HepG2 (cell line): Measurements from ENCODE around the gene IFIT1B. TPM values are rescaled to one million over a fixed set of nuclear protein-coding genes. Genes with fewer than 3 reads are reported as not detected.
A peak's percentile ranks its signal among the peaks of the same experiment; 100 is the strongest.

Experiments
- BRCA1 ChIP-seq: sonication (generic); formaldehyde crosslinking; IDR thresholded peaks from 2 replicates; pipeline ENCODE4 v1.4.0; 2020; ENCODE audit warnings: missing genetic modification reagents
- CEBPG ChIP-seq: IDR thresholded peaks from 2 replicates; pipeline ENCODE4 v1.6.1; 2016
- ELF4 ChIP-seq: sonication (generic); formaldehyde crosslinking; IDR thresholded peaks from 2 replicates; pipeline ENCODE4 v1.5.0; 2020; ENCODE audit warnings: missing genetic modification reagents, mild to moderate bottlenecking, moderate library complexity, borderline replicate concordance
- ERF ChIP-seq: IDR thresholded peaks from 2 replicates; pipeline ENCODE4 v1.6.1; 2018; ENCODE audit warnings: missing biosample characterization, missing genetic modification reagents
- HDAC2 ChIP-seq: sonication (generic); formaldehyde crosslinking; IDR thresholded peaks from 2 replicates; pipeline ENCODE4 v1.4.0; 2020; ENCODE audit warnings: missing genetic modification reagents
- HMG20A ChIP-seq: IDR thresholded peaks from 2 replicates; pipeline ENCODE4 v1.6.1; 2016; ENCODE audit warnings: borderline replicate concordance
- MNT ChIP-seq: fragments of 450-650 bp; IDR thresholded peaks from 2 replicates; pipeline ENCODE4 v1.6.1; 2016
- RARA ChIP-seq: IDR thresholded peaks from 2 replicates; pipeline ENCODE4 v1.6.1; 2016; ENCODE audit warnings: missing genetic modification reagents, missing compliant biosample characterization
- THAP7 ChIP-seq: sonication (generic); formaldehyde crosslinking; IDR thresholded peaks from 2 replicates; pipeline ENCODE4 v1.8.1; 2023; ENCODE audit warnings: mild to moderate bottlenecking, missing genetic modification reagents
- UBTF ChIP-seq: sonication (generic); formaldehyde crosslinking; IDR thresholded peaks from 2 replicates; pipeline ENCODE4 v1.4.0; 2020; ENCODE audit warnings: mild to moderate bottlenecking, missing genetic modification reagents
- ZFAT ChIP-seq: sonication (generic); formaldehyde crosslinking; conservative IDR thresholded peaks from 2 replicates; pipeline ENCODE4 v1.8.1; 2023; ENCODE audit warnings: missing genetic modification reagents, inconsistent platforms
- ZNF441 ChIP-seq: sonication (generic); formaldehyde crosslinking; IDR thresholded peaks from 2 replicates; pipeline ENCODE4 v1.7.0; 2021; ENCODE audit warnings: missing genetic modification reagents, borderline replicate concordance
- ZNF781 ChIP-seq: sonication (generic); formaldehyde crosslinking; IDR thresholded peaks from 2 replicates; pipeline ENCODE4 v1.5.1; 2020; ENCODE audit warnings: borderline replicate concordance, mild to moderate bottlenecking, missing genetic modification reagents; ENCODE audit errors: not compliant biosample characterization
- polyA plus RNA-seq, 8 experiments: library from polyadenylated mRNA; depleted of rRNA in 3 of 8; stranded (reverse) in 7 of 8; unstranded in 1 of 8; fragments of >200 nt; fragmentation: Illumina TruSeq in 4 of 8; extraction: Trizol in 4 of 8; gene quantifications; 2 replicates each; pipeline versions ENCODE4 v1.2.1 to v1.2.3, GENCODE V29; 2011 to 2016; ENCODE audit warnings: low read depth in 4 of 8, missing spikeins in 1 of 8, mixed read lengths in 1 of 8; ENCODE audit not compliant: insufficient read depth in 1 of 8
- total RNA-seq, 5 experiments: library from RNA; depleted of rRNA; stranded (reverse); fragments of >200 nt; fragmentation: Illumina TruSeq; extraction: Trizol; gene quantifications; 2 replicates each; pipeline ENCODE4 v1.2.3, GENCODE V29; 2016; ENCODE audit warnings: low read depth in 1 of 5
- TF ChIP-seq, protein P1 (sequence below): sonication (generic); formaldehyde crosslinking; IDR thresholded peaks from 2 replicates; pipeline ENCODE4 v1.8.0; 2022; ENCODE audit warnings: mild to moderate bottlenecking, missing genetic modification reagents, borderline replicate concordance
- TF ChIP-seq, protein P2 (sequence below): sonication (generic); formaldehyde crosslinking; IDR thresholded peaks from 2 replicates; pipeline ENCODE4 v1.5.0; 2020; ENCODE audit warnings: mild to moderate bottlenecking, missing genetic modification reagents, borderline replicate concordance
- TF ChIP-seq, protein P3 (sequence below): sonication (generic); formaldehyde crosslinking; IDR thresholded peaks from 2 replicates; pipeline ENCODE4 v1.8.1; 2023; ENCODE audit warnings: missing genetic modification reagents, inconsistent platforms, borderline replicate concordance
- TF ChIP-seq, protein P4 (sequence below): IDR thresholded peaks from 2 replicates; pipeline ENCODE4 v1.6.1; 2016; ENCODE audit warnings: missing compliant biosample characterization, missing genetic modification reagents, borderline replicate concordance

The IFIT1B gene
- total and polyA plus RNA-seq, 2 of the 13 experiments (the other 11 are each of a cell fraction or from before 2014, with no cell fraction given), result not detected

- peak; percentile 33; the same call in 1 of the 2 replicates for TF ChIP-seq ERF (CRISPR knock-in tag)
- TF ChIP-seq HMG20A (CRISPR knock-in tag), result no peak
- TF ChIP-seq, protein P1, sequence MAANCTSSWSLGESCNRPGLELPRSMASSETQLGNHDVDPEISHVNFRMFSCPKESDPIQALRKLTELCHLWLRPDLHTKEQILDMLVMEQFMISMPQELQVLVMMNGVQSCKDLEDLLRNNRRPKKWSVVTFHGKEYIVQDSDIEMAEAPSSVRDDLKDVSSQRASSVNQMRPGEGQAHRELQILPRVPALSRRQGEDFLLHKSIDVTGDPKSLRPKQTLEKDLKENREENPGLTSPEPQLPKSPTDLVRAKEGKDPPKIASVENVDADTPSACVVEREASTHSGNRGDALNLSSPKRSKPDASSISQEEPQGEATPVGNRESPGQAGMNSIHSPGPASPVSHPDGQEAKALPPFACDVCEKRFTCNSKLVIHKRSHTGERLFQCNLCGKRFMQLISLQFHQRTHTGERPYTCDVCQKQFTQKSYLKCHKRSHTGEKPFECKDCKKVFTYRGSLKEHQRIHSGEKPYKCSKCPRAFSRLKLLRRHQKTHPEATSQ (CRISPR knock-in tag), result 0 out of 2 replicates have a peak, but pooled peaks have one; percentile 58
- TF ChIP-seq ZNF441 (CRISPR knock-in tag), result no peak
- no peak for TF ChIP-seq ZNF781 (CRISPR knock-in tag)
- TF ChIP-seq ELF4, result peak; percentile 38; the same call in 1 of the 2 replicates
- peak; percentile 45; the same call in 1 of the 2 replicates for TF ChIP-seq HDAC2
- TF ChIP-seq RARA (CRISPR knock-in tag), result peak; percentile 45; the same call in 1 of the 2 replicates
- TF ChIP-seq BRCA1 (CRISPR knock-in tag), result no peak
- TF ChIP-seq CEBPG (CRISPR knock-in tag), result 0 out of 2 replicates have a peak, but pooled peaks have one; percentile 18
- TF ChIP-seq, protein P2, sequence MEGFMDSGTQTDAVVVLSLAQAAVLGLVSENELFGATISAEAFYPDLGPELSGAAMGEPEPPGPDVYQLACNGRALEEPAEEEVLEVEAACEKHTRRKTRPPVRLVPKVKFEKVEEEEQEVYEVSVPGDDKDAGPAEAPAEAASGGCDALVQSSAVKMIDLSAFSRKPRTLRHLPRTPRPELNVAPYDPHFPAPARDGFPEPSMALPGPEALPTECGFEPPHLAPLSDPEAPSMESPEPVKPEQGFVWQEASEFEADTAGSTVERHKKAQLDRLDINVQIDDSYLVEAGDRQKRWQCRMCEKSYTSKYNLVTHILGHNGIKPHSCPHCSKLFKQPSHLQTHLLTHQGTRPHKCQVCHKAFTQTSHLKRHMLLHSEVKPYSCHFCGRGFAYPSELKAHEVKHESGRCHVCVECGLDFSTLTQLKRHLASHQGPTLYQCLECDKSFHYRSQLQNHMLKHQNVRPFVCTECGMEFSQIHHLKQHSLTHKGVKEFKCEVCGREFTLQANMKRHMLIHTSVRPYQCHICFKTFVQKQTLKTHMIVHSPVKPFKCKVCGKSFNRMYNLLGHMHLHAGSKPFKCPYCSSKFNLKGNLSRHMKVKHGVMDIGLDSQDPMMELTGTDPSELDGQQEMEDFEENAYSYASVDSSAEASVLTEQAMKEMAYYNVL (CRISPR knock-in tag), result peak; percentile 41; the same call in 1 of the 2 replicates
- TF ChIP-seq, protein P3, sequence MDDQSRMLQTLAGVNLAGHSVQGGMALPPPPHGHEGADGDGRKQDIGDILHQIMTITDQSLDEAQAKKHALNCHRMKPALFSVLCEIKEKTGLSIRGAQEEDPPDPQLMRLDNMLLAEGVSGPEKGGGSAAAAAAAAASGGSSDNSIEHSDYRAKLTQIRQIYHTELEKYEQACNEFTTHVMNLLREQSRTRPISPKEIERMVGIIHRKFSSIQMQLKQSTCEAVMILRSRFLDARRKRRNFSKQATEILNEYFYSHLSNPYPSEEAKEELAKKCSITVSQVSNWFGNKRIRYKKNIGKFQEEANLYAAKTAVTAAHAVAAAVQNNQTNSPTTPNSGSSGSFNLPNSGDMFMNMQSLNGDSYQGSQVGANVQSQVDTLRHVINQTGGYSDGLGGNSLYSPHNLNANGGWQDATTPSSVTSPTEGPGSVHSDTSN (CRISPR knock-in tag), result no peak
- TF ChIP-seq, protein P4, sequence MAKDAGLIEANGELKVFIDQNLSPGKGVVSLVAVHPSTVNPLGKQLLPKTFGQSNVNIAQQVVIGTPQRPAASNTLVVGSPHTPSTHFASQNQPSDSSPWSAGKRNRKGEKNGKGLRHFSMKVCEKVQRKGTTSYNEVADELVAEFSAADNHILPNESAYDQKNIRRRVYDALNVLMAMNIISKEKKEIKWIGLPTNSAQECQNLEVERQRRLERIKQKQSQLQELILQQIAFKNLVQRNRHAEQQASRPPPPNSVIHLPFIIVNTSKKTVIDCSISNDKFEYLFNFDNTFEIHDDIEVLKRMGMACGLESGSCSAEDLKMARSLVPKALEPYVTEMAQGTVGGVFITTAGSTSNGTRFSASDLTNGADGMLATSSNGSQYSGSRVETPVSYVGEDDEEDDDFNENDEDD (CRISPR knock-in tag), result no peak
- TF ChIP-seq UBTF (CRISPR knock-in tag), result no peak
- no peak for TF ChIP-seq MNT
- TF ChIP-seq THAP7 (CRISPR knock-in tag), result no peak
- TF ChIP-seq ZFAT (CRISPR knock-in tag), result no peak
These were observed 45.7 kb upstream of the IFIT1B start (continued) for GRCh38 chr10:89332123-89332633.
